Mesenchymal stem cell (in vitro differentiated cells and primary cell): ENCODE data around the gene FBXO47.
A peak's percentile ranks its signal among the peaks of the same experiment; 100 is the strongest.
"Not testable (repeated sequence)": the region's sequence is repeated elsewhere in the genome, so short reads cannot be mapped to it uniquely, and the experiment has no call there.

Experiments used
- DNase-seq: peaks from one replicate; pipeline ENCODE4 v3.0.0-alpha.2; 2013
- H2AFZ ChIP-seq: one replicate; pipeline ENCODE4 v1.6.1; 2013; ENCODE audit warnings: low read depth, mild to moderate bottlenecking, control low read depth, inconsistent platforms, low read length, moderate library complexity
- H2AK5ac ChIP-seq: 2 replicates; pipeline ENCODE4 v1.6.1; 2013; ENCODE audit warnings: low read length, moderate library complexity, mild to moderate bottlenecking, inconsistent platforms; ENCODE audit not compliant: severe bottlenecking
- H2BK120ac ChIP-seq: one replicate; pipeline ENCODE4 v1.6.1; 2013; ENCODE audit warnings: low read depth, mild to moderate bottlenecking, inconsistent platforms, low read length, moderate library complexity
- H2BK12ac ChIP-seq, 2 experiments: one replicate each; pipeline ENCODE4 v1.6.1; 2013; ENCODE audit warnings: inconsistent platforms in 2 of 2, low read length in 2 of 2, mild to moderate bottlenecking in 2 of 2, moderate library complexity in 2 of 2, control low read depth in 1 of 2
- H2BK15ac ChIP-seq: one replicate; pipeline ENCODE4 v1.6.1; 2013; ENCODE audit warnings: mild to moderate bottlenecking, low read depth, inconsistent platforms; ENCODE audit not compliant: poor library complexity, severe bottlenecking
- H2BK5ac ChIP-seq: 2 replicates; pipeline ENCODE4 v1.6.1; 2013; ENCODE audit warnings: low read depth, mild to moderate bottlenecking, low read length, control low read depth, inconsistent platforms; ENCODE audit not compliant: poor library complexity, severe bottlenecking
- H3K14ac ChIP-seq, 2 experiments: one replicate each; pipeline ENCODE4 v1.6.1; 2013; ENCODE audit warnings: inconsistent platforms in 2 of 2, low read length in 2 of 2, control low read depth in 1 of 2, mild to moderate bottlenecking in 1 of 2, moderate library complexity in 1 of 2
- H3K18ac ChIP-seq, 2 experiments: one replicate each; pipeline ENCODE4 v1.6.1; 2013; ENCODE audit warnings: inconsistent platforms in 2 of 2, low read length in 2 of 2, control low read depth in 1 of 2, low read depth in 1 of 2, mild to moderate bottlenecking in 1 of 2
- H3K23ac ChIP-seq, 2 experiments: one replicate each; pipeline ENCODE4 v1.6.1; 2013; ENCODE audit warnings: inconsistent platforms in 2 of 2, low read length in 2 of 2, mild to moderate bottlenecking in 2 of 2, moderate library complexity in 2 of 2, control low read depth in 1 of 2
- H3K27ac ChIP-seq: 2 replicates; pipeline ENCODE4 v1.5.1; 2013; ENCODE audit warnings: mild to moderate bottlenecking, moderate library complexity, low read length, control low read depth, inconsistent platforms; ENCODE audit not compliant: poor library complexity, severe bottlenecking
- H3K27me3 ChIP-seq, 2 experiments: 2 replicates each; pipeline versions ENCODE4 v1.6.1 to v1.7.0; 2013; ENCODE audit warnings: low read length in 2 of 2, mild to moderate bottlenecking in 2 of 2, moderate library complexity in 2 of 2, control low read depth in 1 of 2, inconsistent platforms in 1 of 2; ENCODE audit not compliant: control insufficient read depth in 1 of 2, insufficient read depth in 1 of 2
- H3K36me3 ChIP-seq, 2 experiments: 2 replicates each; pipeline versions ENCODE4 v1.6.1 to v1.7.0; 2013; ENCODE audit warnings: low read length in 2 of 2, control low read depth in 1 of 2, inconsistent platforms in 1 of 2, low read depth in 1 of 2, mild to moderate bottlenecking in 1 of 2; ENCODE audit not compliant: insufficient read depth in 2 of 2, control insufficient read depth in 1 of 2
- H3K4ac ChIP-seq, 2 experiments: one replicate each; pipeline ENCODE4 v1.6.1; 2013; ENCODE audit warnings: inconsistent platforms in 2 of 2, low read length in 2 of 2, mild to moderate bottlenecking in 2 of 2, moderate library complexity in 2 of 2, control low read depth in 1 of 2, low read depth in 1 of 2
- H3K4me1 ChIP-seq: 2 replicates; pipeline ENCODE4 v1.6.1; 2013; ENCODE audit warnings: low read depth, low read length, control low read depth; ENCODE audit not compliant: control insufficient read depth, insufficient read depth
- H3K4me2 ChIP-seq: 2 replicates; pipeline ENCODE4 v1.6.1; 2013; ENCODE audit warnings: low read length, mild to moderate bottlenecking, inconsistent platforms; ENCODE audit not compliant: poor library complexity, severe bottlenecking
- H3K4me3 ChIP-seq, 2 experiments: 2 replicates each; pipeline versions ENCODE4 v1.5.1 to v1.7.0; 2013; ENCODE audit warnings: low read length in 2 of 2, mild to moderate bottlenecking in 2 of 2, control low read depth in 1 of 2, low read depth in 1 of 2; ENCODE audit not compliant: insufficient read depth in 1 of 2
- H3K79me1 ChIP-seq: replicated peaks from 2 replicates; pipeline ENCODE4 v1.6.1; 2013; ENCODE audit warnings: mild to moderate bottlenecking, control low read depth, low read length, inconsistent platforms; ENCODE audit not compliant: poor library complexity, severe bottlenecking
- H3K9ac ChIP-seq: 2 replicates; pipeline ENCODE4 v1.7.0; 2013; ENCODE audit warnings: mild to moderate bottlenecking, low read length, moderate library complexity
- H3K9me3 ChIP-seq: 2 replicates; pipeline ENCODE4 v1.7.0; 2013; ENCODE audit warnings: mild to moderate bottlenecking, low read length; ENCODE audit not compliant: control insufficient read depth
- H4K8ac ChIP-seq: one replicate; pipeline ENCODE4 v1.6.1; 2013; ENCODE audit warnings: inconsistent platforms, mild to moderate bottlenecking, low read length, moderate library complexity
- H4K91ac ChIP-seq: one replicate; pipeline ENCODE4 v1.6.1; 2013; ENCODE audit warnings: mild to moderate bottlenecking, low read length, inconsistent platforms
- WGBS: methylation state at CpG from one replicate; pipeline ENCODE4 v1.1.7; 2013; ENCODE audit warnings: mixed read lengths; 5-methylcytosine and 5-hydroxymethylcytosine counted together

Gene FBXO47

DNA sequence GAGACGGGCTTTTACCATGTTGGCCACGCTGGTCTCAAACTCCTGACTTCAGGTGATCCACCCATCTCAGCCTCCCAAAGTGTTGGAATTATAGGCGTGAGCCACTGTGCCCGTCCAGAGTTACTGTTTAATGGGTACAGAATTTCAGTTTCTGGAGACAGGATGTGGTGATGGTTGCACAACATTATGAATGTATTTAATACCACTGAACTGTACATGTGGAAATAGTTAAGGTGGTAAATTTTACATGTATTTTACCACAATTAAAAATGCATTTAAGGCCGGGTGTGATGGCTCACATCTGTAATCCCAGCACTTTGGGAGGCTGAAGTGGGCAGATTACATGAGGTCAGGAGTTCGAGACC lies 9.0 kb upstream of the FBXO47 start:
- H2AFZ ChIP-seq, H3K18ac ChIP-seq, H3K4ac ChIP-seq, H3K23ac ChIP-seq, H3K9ac ChIP-seq, H3K79me1 ChIP-seq, H3K4me1 ChIP-seq, H2BK12ac ChIP-seq, H3K36me3 ChIP-seq, H3K27me3 ChIP-seq, H4K91ac ChIP-seq, H2BK5ac ChIP-seq, H3K14ac ChIP-seq, H3K4me2 ChIP-seq, H2BK120ac ChIP-seq, H2BK15ac ChIP-seq, H3K4me3 ChIP-seq, H4K8ac ChIP-seq, H3K9me3 ChIP-seq, H2AK5ac ChIP-seq, H3K27ac ChIP-seq: not testable (repeated sequence)
- peak; percentile 10 for DNase-seq
- WGBS, result 100% methylated on average over 2 of the region's 6 CpGs

DNA sequence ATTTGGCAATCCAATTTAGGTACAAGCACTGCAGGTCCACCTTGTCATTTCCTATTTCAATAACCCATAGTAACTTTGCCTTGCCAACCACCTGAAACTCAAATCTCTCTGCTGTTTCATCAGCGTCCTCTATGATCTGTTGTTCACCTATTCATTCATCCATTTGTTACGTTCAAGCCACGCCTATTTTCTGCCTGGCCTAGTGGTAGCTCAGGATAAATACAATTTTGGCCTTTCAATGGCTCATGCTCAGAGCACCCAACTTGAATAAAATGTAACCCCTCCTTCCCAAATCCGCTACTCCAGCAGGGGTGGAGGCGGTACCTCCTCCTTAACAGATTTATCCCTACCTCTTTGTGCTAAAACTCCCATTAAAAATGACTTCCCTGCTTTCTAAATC lies 3.6 kb upstream of the FBXO47 start:
- Histone ChIP-seq H3K14ac (no peak overlapping the region), H2AFZ (no peak overlapping the region), H3K4ac (no peak overlapping the region), H3K27ac (no peak overlapping the region), H3K79me1 (no peaks in the 10 kb centered on the region), H3K27me3 (no peaks in the 10 kb centered on the region), H3K9ac (no peak overlapping the region), H3K36me3 (no peaks in the 10 kb centered on the region), H2BK120ac (no peak overlapping the region), H2BK15ac (no peak overlapping the region), H3K4me2 (no peak overlapping the region), H3K4me1 (peaks cover 6% of the 10 kb centered on the region), H2AK5ac (no peak overlapping the region), H3K23ac (no peak overlapping the region), H3K9me3 (no peaks in the 10 kb centered on the region), H4K91ac (no peak overlapping the region), H2BK12ac (no peak overlapping the region), H2BK5ac (no peak overlapping the region), H4K8ac (no peak overlapping the region), H3K18ac (no peak overlapping the region), H3K4me3 (no peak overlapping the region)
- DNase-seq, result no peak
- WGBS, result 86% methylated on average over 5 of the region's 5 CpGs

DNA sequence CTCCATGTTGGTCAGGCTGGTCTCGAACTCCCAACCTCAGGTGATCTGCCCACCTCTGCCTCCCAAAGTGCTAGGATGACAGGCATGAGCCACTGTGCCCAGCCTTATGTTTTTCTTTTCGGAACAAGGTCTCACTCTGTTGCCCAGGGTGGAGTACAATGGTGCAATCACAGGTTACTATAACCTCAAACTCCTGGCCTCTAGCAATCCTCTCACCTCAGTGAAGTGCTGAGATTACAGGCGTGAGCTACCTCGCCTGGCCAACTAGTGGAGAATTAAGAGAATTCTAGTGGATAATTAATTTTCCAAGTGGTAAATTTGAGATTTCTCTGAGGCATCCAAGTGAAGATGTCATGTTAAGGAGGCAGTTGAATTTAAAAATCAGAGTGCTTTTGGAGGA lies 2.9 kb upstream of the FBXO47 start:
- no peak overlapping the region for H3K23ac ChIP-seq
- no peak overlapping the region for H2AFZ ChIP-seq
- H3K18ac ChIP-seq, result no peak overlapping the region
- H3K4ac ChIP-seq, result no peak overlapping the region
- H3K27ac ChIP-seq, result no peak overlapping the region
- H3K14ac ChIP-seq, result no peak overlapping the region
- 89% methylated on average over 4 of the region's 4 CpGs for WGBS
- no peaks in the 10 kb centered on the region for H3K27me3 ChIP-seq
- H3K36me3 ChIP-seq, result no peaks in the 10 kb centered on the region
- H3K4me3 ChIP-seq, result no peak overlapping the region
- no peaks in the 10 kb centered on the region for H3K79me1 ChIP-seq
- no peak overlapping the region for H4K8ac ChIP-seq
- no peaks in the 10 kb centered on the region for H3K9me3 ChIP-seq
- no peak overlapping the region for H2BK12ac ChIP-seq
- H2AK5ac ChIP-seq, result no peak overlapping the region
- H3K4me1 ChIP-seq, result peaks cover 6% of the 10 kb centered on the region
- no peak for DNase-seq
- H2BK15ac ChIP-seq, result no peak overlapping the region
- no peak overlapping the region for H2BK120ac ChIP-seq
- H3K9ac ChIP-seq, result no peak overlapping the region
- no peak overlapping the region for H3K4me2 ChIP-seq
- no peak overlapping the region for H4K91ac ChIP-seq
- no peak overlapping the region for H2BK5ac ChIP-seq

DNA sequence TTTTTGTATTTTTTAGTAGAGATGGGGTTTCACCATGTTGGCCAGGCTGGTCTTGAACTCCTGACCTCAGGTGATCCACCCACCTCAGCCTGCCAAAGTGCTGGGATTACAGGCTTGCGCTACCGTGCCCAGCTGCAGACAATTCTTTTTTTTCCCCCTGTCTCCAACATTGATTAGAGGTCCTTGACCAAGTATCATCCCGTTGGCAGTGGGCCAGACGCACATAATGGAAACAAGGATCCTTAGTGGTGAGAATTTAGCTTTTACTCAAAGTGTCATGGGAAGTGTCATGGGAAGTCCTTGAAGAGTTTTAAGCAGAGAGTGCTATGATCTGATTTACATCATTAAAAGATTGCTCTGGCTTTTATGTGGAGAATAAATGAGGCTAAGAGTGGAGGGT lies 2.1 kb upstream of the FBXO47 start:
- H4K91ac ChIP-seq, result no peak overlapping the region
- H3K23ac ChIP-seq, result no peak overlapping the region
- H3K4me1 ChIP-seq, result peaks cover 6% of the 10 kb centered on the region
- no peak overlapping the region for H2BK5ac ChIP-seq
- H3K79me1 ChIP-seq, result no peaks in the 10 kb centered on the region
- H3K27me3 ChIP-seq, result no peaks in the 10 kb centered on the region
- H3K9me3 ChIP-seq, result no peaks in the 10 kb centered on the region
- H2BK15ac ChIP-seq, result no peak overlapping the region
- no peak overlapping the region for H3K18ac ChIP-seq
- no peak for DNase-seq
- H3K27ac ChIP-seq, result no peak overlapping the region
- WGBS, result 89% methylated on average over 2 of the region's 4 CpGs
- no peak overlapping the region for H2BK12ac ChIP-seq
- no peak overlapping the region for H3K4ac ChIP-seq
- H3K4me3 ChIP-seq, result no peak overlapping the region
- no peak overlapping the region for H3K4me2 ChIP-seq
- H4K8ac ChIP-seq, result no peak overlapping the region
- H2AK5ac ChIP-seq, result no peak overlapping the region
- H3K14ac ChIP-seq, result no peak overlapping the region
- H3K9ac ChIP-seq, result no peak overlapping the region
- H2BK120ac ChIP-seq, result no peak overlapping the region
- no peaks in the 10 kb centered on the region for H3K36me3 ChIP-seq
- no peak overlapping the region for H2AFZ ChIP-seq
